ENCODE measurements around the gene ZMYM4. TPM values are rescaled to one million over a fixed set of nuclear protein-coding genes. Genes with fewer than 3 reads are reported as not detected.
"Not testable (repeated sequence)": the region's sequence is repeated elsewhere in the genome, so short reads cannot be mapped to it uniquely, and the experiment has no call there.

ZMYM4 gene
- total and polyA plus RNA-seq, 4 donors: 43.6 to 67.3 (median 56.1) TPM

DNA sequence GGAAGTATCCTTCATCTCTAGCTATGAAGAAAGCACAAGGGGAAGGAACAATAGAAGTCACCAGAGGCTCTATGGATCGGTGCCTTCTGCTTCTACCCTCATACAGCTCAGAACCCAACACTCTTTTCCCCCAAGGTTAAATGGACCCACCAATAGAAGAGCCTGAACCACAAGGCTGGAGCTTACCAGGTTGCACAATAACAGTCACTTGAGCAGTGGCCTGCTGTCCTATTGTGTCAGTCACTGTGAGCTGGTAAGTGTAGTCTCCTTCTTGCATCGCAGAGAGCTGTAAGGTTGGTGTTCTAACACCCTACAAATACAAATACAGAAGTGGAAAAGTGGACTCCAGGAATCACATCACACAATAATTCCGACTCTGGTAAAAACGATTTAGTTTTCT, 185.7 kb downstream of the ZMYM4 start:
- H3K9me3 ChIP-seq (ENCODE audit: control insufficient read depth, insufficient read depth, low read length): no peaks in the 10 kb centered on the region
- no CpG with 5 or more reads among the region's 4 CpGs for WGBS (ENCODE audit: insufficient coverage)
- no peaks in the 10 kb centered on the region for H3K27me3 ChIP-seq (ENCODE audit: control insufficient read depth, insufficient read depth, low read length)
- peaks cover 9% of the 10 kb centered on the region for H3K36me3 ChIP-seq (ENCODE audit: control insufficient read depth, insufficient read depth, low read length)
- H3K4me1 ChIP-seq (ENCODE audit: control insufficient read depth, insufficient read depth, low read length): peaks cover 11% of the 10 kb centered on the region
- no peak overlapping the region for H3K4me3 ChIP-seq (ENCODE audit: low read depth, low read length)
- DNase-seq (ENCODE audit: low read depth in 4 of 6, low spot score in 6 of 6): no peak
- no peak overlapping the region for H3K27ac ChIP-seq (ENCODE audit: low read depth, low read length)

DNA sequence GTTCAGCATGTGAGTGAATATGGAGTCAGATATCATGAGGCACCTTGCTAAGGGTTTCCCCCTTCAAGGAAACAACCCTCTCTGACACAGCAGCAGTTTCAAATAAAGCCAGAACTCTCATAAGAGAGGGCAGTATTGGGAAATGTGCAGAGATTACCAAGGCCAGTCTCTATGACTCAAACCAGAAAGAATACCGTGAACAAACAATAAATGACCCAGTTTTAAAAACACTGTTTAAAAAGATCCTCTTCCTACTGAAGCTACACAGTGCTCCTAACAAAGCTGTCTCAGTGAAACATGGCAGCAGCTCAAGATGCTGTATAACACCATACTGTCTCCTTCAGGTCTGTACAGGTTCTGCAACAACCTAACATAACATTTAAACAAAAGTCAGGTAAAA, 186.1 kb downstream of the ZMYM4 start:
- no peaks in the 10 kb centered on the region for H3K27me3 ChIP-seq (ENCODE audit: control insufficient read depth, insufficient read depth, low read length)
- H3K4me3 ChIP-seq (ENCODE audit: low read depth, low read length): no peak overlapping the region
- no peak for DNase-seq (ENCODE audit: low read depth in 4 of 6, low spot score in 6 of 6)
- 58% methylated on average over 1 of the region's 1 CpG for WGBS (ENCODE audit: insufficient coverage)
- peaks cover 6% of the 10 kb centered on the region for H3K36me3 ChIP-seq (ENCODE audit: control insufficient read depth, insufficient read depth, low read length)
- no peaks in the 10 kb centered on the region for H3K9me3 ChIP-seq (ENCODE audit: control insufficient read depth, insufficient read depth, low read length)
- peaks cover 11% of the 10 kb centered on the region for H3K4me1 ChIP-seq (ENCODE audit: control insufficient read depth, insufficient read depth, low read length)
- no peak overlapping the region for H3K27ac ChIP-seq (ENCODE audit: low read depth, low read length)

DNA sequence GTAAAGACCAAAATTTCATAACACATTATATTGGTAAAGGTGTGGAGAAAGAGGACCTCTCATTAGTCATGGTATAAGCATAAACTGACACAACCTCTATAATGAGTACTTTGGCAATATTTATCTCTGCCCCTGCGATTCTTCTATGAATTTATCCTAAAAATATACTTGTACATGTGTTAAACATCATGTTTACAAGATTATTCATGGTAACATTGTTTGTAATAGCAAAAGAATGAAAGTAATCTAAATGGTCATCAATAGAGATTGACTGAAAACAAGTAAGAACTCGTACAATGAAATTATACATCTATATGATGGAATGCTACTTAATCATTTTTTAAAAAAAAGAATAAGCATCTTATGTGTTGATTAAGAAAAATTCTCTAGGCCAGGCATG, 192.3 kb downstream of the ZMYM4 start:
- H3K36me3 ChIP-seq (ENCODE audit: control insufficient read depth, insufficient read depth, low read length): peaks cover 17% of the 10 kb centered on the region
- no peak overlapping the region for H3K27ac ChIP-seq (ENCODE audit: low read depth, low read length)
- no peaks in the 10 kb centered on the region for H3K27me3 ChIP-seq (ENCODE audit: control insufficient read depth, insufficient read depth, low read length)
- no peak overlapping the region for H3K4me3 ChIP-seq (ENCODE audit: low read depth, low read length)
- no peaks in the 10 kb centered on the region for H3K9me3 ChIP-seq (ENCODE audit: control insufficient read depth, insufficient read depth, low read length)
- DNase-seq (ENCODE audit: low read depth in 4 of 6, low spot score in 6 of 6): no peak
- no CpG with 5 or more reads among the region's 2 CpGs for WGBS (ENCODE audit: insufficient coverage)
- no peaks in the 10 kb centered on the region for H3K4me1 ChIP-seq (ENCODE audit: control insufficient read depth, insufficient read depth, low read length)

DNA sequence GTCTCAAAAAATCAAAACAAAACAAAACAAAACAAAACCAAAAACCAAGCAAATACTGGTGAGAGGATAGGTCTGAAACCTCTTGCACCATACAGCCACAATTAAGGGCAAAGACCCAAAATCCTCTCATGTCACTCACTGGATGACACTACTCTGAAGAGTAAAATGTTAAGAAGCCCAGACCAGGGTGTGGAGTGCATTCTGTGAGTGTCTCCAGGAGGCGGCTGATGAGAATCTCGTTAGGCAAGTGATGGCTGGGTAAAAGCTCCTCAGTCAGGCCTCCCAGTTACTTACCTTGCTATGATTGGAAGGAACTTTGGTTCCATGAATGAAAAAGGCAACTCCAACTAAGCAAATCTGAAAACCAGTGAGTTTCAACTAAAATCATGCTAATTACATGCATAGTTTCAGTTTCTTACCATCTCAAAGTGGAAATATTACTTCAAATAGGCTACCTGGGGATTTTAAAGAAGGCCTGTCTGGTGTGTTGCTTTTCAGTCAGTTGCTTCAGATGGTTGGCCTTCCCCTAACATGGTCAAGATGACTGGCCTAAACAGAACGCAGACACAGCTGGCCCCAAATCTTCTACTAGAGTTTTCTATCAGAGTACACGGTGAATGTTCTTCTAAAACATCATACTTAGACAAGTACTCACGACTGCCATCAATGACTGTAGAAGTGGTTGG, 193.6 kb downstream of the ZMYM4 start:
- Histone ChIP-seq H3K4me3 (ENCODE audit: low read depth, low read length) (no peak overlapping the region), H3K9me3 (ENCODE audit: control insufficient read depth, insufficient read depth, low read length) (no peaks in the 10 kb centered on the region), H3K4me1 (ENCODE audit: control insufficient read depth, insufficient read depth, low read length) (no peaks in the 10 kb centered on the region), H3K27ac (ENCODE audit: low read depth, low read length) (no peak overlapping the region), H3K36me3 (ENCODE audit: control insufficient read depth, insufficient read depth, low read length) (peaks cover 19% of the 10 kb centered on the region), H3K27me3 (ENCODE audit: control insufficient read depth, insufficient read depth, low read length) (no peaks in the 10 kb centered on the region)
- 100% methylated on average over 1 of the region's 5 CpGs for WGBS (ENCODE audit: insufficient coverage)
- DNase-seq (ENCODE audit: low read depth in 4 of 6, low spot score in 6 of 6): no peak

DNA sequence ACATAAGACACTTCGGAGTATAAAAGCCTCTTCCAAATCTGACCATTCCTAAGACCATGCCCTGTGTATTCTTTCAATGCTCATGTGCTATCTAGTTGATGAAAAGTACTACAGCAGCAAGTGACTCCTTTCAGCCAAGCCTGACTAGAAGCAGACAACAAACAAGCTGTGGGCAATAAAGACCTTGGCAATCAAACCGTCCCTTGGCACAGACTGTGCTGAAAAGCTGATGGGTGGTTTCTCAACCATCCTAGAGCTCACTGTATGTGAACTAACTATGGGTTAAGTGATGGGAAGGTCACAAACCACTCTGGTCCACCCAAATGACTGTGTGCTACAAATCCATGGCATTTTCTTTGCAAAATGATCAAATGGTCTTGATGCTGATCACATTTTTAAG, 194.7 kb downstream of the ZMYM4 start:
- no peaks in the 10 kb centered on the region for H3K9me3 ChIP-seq (ENCODE audit: control insufficient read depth, insufficient read depth, low read length)
- no CpG with 5 or more reads among the region's 2 CpGs for WGBS (ENCODE audit: insufficient coverage)
- H3K36me3 ChIP-seq (ENCODE audit: control insufficient read depth, insufficient read depth, low read length): peaks cover 19% of the 10 kb centered on the region
- DNase-seq (ENCODE audit: low read depth in 4 of 6, low spot score in 6 of 6): no peak
- H3K4me1 ChIP-seq (ENCODE audit: control insufficient read depth, insufficient read depth, low read length): no peaks in the 10 kb centered on the region
- no peaks in the 10 kb centered on the region for H3K27me3 ChIP-seq (ENCODE audit: control insufficient read depth, insufficient read depth, low read length)
- H3K4me3 ChIP-seq (ENCODE audit: low read depth, low read length): no peak overlapping the region
- no peak overlapping the region for H3K27ac ChIP-seq (ENCODE audit: low read depth, low read length)

DNA sequence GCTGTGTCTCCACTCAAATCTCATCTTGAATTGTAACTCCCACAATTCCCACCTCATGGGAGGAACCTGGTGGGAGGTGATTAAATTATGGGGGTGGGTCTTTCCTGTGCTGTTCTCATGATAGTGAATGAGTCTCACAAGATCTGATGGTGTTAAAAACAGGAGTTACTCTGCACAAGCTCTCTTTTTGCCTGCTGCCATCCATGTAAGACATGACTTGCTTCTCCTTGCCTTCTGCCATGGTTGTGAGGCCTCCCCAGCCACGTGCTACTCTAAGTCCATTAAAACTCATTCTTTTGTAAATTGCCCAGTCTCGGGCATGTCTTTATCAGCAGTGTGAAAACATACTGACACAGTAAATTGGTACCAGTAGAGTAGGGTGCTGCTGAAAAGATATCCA, 195.2 kb downstream of the ZMYM4 start:
- 100% methylated on average over 1 of the region's 2 CpGs for WGBS (ENCODE audit: insufficient coverage)
- not testable (repeated sequence) for H3K4me3 ChIP-seq (ENCODE audit: low read depth, low read length); H3K4me1 ChIP-seq (ENCODE audit: control insufficient read depth, insufficient read depth, low read length); H3K27me3 ChIP-seq (ENCODE audit: control insufficient read depth, insufficient read depth, low read length); DNase-seq (ENCODE audit: low read depth in 4 of 6, low spot score in 6 of 6); H3K27ac ChIP-seq (ENCODE audit: low read depth, low read length); H3K9me3 ChIP-seq (ENCODE audit: control insufficient read depth, insufficient read depth, low read length)
- H3K36me3 ChIP-seq (ENCODE audit: control insufficient read depth, insufficient read depth, low read length): peaks cover 19% of the 10 kb centered on the region

DNA sequence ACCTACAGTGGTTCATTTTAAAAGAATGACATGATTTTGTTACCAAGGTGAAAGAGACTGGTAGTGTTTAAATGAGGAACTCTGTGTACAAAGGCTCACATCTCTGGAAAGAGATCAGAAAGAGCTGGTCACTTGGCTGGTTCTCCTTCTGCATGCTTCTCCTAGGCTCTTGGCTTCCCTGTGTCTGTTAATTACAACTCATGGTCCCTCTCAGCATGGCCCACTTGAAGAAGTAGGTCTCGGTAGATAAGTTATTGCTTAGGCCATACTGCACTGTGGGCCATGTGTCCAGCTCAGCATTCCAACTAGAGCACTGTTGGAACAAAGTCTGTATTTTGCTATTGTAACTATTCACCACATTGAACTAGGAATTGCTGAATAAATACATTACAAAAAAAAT, 197.6 kb downstream of the ZMYM4 start:
- no CpG with 5 or more reads among the region's 1 CpG for WGBS (ENCODE audit: insufficient coverage)
- Histone ChIP-seq H3K36me3 (ENCODE audit: control insufficient read depth, insufficient read depth, low read length) (peaks cover 23% of the 10 kb centered on the region), H3K27ac (ENCODE audit: low read depth, low read length) (no peak overlapping the region)

DNA sequence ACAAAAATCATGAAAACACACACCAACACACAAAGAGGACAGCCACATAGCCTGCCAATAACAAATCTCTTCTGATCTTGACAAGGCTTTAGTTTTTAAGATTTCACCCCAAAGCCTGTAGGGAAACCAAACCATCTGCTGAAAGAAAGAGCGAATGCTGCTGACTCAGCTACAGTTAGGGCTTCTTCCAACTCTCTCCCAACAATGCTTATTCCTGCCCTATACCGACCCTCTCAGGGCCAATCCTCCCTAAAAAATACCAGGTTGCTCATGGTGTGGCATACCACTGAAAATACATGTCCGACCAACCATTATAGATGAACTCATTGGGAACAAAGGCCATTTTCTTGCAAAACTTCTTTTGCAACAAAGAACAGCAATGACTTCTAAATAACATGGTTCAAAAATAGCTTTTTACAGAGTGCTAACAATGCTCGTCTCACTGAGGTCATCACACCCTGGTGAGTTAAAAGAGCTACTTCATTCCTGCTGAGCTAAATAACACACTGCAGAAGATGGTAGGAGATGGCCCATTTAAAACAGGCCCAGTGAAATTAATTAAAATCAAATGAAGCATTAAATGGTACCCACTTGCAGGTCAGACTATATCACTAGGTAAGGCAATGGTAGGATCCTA, 202.6 kb downstream of the ZMYM4 start:
- H3K4me3 ChIP-seq (ENCODE audit: low read depth, low read length): no peak overlapping the region
- peak in 1 of 6 donors; percentile 78 for DNase-seq (ENCODE audit: low read depth in 4 of 6, low spot score in 6 of 6)
- H3K27ac ChIP-seq (ENCODE audit: low read depth, low read length): no peak overlapping the region
- WGBS (ENCODE audit: insufficient coverage): 43% methylated on average over 2 of the region's 4 CpGs
- no peaks in the 10 kb centered on the region for H3K9me3 ChIP-seq (ENCODE audit: control insufficient read depth, insufficient read depth, low read length)
- H3K36me3 ChIP-seq (ENCODE audit: control insufficient read depth, insufficient read depth, low read length): peaks cover 6% of the 10 kb centered on the region
- H3K27me3 ChIP-seq (ENCODE audit: control insufficient read depth, insufficient read depth, low read length): no peaks in the 10 kb centered on the region
- H3K4me1 ChIP-seq (ENCODE audit: control insufficient read depth, insufficient read depth, low read length): no peaks in the 10 kb centered on the region

More for the DNA sequence above, 197.6 kb downstream of the ZMYM4 start:
- no peaks in the 10 kb centered on the region for H3K9me3 ChIP-seq (ENCODE audit: control insufficient read depth, insufficient read depth, low read length)
- H3K27me3 ChIP-seq (ENCODE audit: control insufficient read depth, insufficient read depth, low read length): no peaks in the 10 kb centered on the region
- no peaks in the 10 kb centered on the region for H3K4me1 ChIP-seq (ENCODE audit: control insufficient read depth, insufficient read depth, low read length)
- DNase-seq (ENCODE audit: low read depth in 4 of 6, low spot score in 6 of 6): peak in 1 of 6 donors; percentile 25
- H3K4me3 ChIP-seq (ENCODE audit: low read depth, low read length): no peak overlapping the region
